Ovary (tissue), 9 donors: Measurements from ENCODE around the gene APOL4. TPM values are rescaled to one million over a fixed set of nuclear protein-coding genes. Genes with fewer than 3 reads are reported as not detected.

Source experiments
- DNase-seq, 5 donors: peaks; one replicate each; pipeline ENCODE4 v3.0.0-alpha.2; 2019 to 2020
- H3K27ac ChIP-seq, 2 donors: fragments of 200-600 bp; one replicate each; pipeline versions ENCODE4 v1.5.1 to v1.8.0; 2019 to 2022
- H3K27me3 ChIP-seq: fragments of 200-600 bp; one replicate; pipeline ENCODE4 v1.8.0; 2022
- H3K36me3 ChIP-seq: fragments of 200-600 bp; sonication (generic); one replicate; pipeline ENCODE4 v1.5.1; 2019
- H3K4me1 ChIP-seq: one replicate; pipeline ENCODE4 v1.8.1; 2013; ENCODE audit warnings: mild to moderate bottlenecking, moderate library complexity; ENCODE audit not compliant: insufficient read depth
- H3K4me3 ChIP-seq: fragments of 200-600 bp; sonication (generic); one replicate; pipeline ENCODE4 v1.5.1; 2017
- H3K9me3 ChIP-seq, 2 donors: fragments of 200-600 bp in 1 of 2; sonication (generic) in 1 of 2; one replicate each; pipeline versions ENCODE4 v1.5.1 to v1.8.1; 2013 to 2019; ENCODE audit warnings: mild to moderate bottlenecking in 1 of 2, moderate library complexity in 1 of 2
- CTCF ChIP-seq, 3 donors: fragments of 450-650 bp in 2 of 3; fragments of 200-600 bp in 1 of 3; IDR thresholded peaks; one replicate each; pipeline versions ENCODE4 v1.5.1 to v1.8.0; 2016 to 2022; ENCODE audit warnings: antibody characterized with exemption in 3 of 3, mild to moderate bottlenecking in 1 of 3
- EP300 ChIP-seq: sonication (generic); formaldehyde crosslinking; IDR thresholded peaks from one replicate; pipeline ENCODE4 v1.6.1; 2017; ENCODE audit warnings: antibody characterized with exemption
- POLR2A ChIP-seq: fragments of 450-650 bp; IDR thresholded peaks from one replicate; pipeline ENCODE4 v1.6.1; 2017; ENCODE audit warnings: antibody characterized with exemption, mild to moderate bottlenecking, moderate library complexity
- WGBS, 3 donors: extraction: QIAGEN DNeasy Blood & Tissue Kit in 1 of 3; methylation state at CpG; one replicate each; pipeline versions ENCODE4 v1.1.5 to v1.1.7; 2013 to 2017; 5-methylcytosine and 5-hydroxymethylcytosine counted together
- intact Hi-C, 4 donors: fragments of 100-400 bp; cut with DNase I; formaldehyde crosslinking; loops; one replicate each; pipeline versions ENCODE4 v1.11.0 to v1.15.1; 2022 to 2023
- polyA plus RNA-seq, 2 donors: library from polyadenylated mRNA; stranded (reverse); fragments of 200-250 nt in 1 of 2; fragments of 350-450 nt in 1 of 2; fragmentation: Illumina TruSeq in 1 of 2; extraction: RNeasy Lipid Tissue Mini Kit (QIAGEN cat#74804) in 1 of 2; gene quantifications; one replicate each; pipeline ENCODE4 v1.2.3, GENCODE V29; 2013 to 2014
- total RNA-seq, 7 donors: library from RNA; depleted of rRNA in 2 of 7; stranded (reverse); fragments of >200 nt in 2 of 7; fragmentation: NEBNext Ultra II Directional in 3 of 7; extraction: Animal tissue kit (Norgen Biotek cat#: 25700) in 3 of 7; gene quantifications; one replicate each; pipeline versions ENCODE4 v1.1.0 to v1.2.4, GENCODE V29; 2016 to 2023
- donor health status: DM: no; HTN: no; CAD: no; lungs with moderate emphysema.
- donor health status: DM: no; HTN: no; CAD: no.
- donor health status: Bipolar disorder and iron deficiency.
- donor health status: DM: yes; HTN: yes; CAD: no.
- donor health status: DM: no; HTN: no; CAD: no.
- donor health status: DM: yes; HTN: yes; CAD: no.

Gene APOL4
- total and polyA plus RNA-seq, 9 donors, result 0.31 to 18.6 (median 7.3) TPM

DNA sequence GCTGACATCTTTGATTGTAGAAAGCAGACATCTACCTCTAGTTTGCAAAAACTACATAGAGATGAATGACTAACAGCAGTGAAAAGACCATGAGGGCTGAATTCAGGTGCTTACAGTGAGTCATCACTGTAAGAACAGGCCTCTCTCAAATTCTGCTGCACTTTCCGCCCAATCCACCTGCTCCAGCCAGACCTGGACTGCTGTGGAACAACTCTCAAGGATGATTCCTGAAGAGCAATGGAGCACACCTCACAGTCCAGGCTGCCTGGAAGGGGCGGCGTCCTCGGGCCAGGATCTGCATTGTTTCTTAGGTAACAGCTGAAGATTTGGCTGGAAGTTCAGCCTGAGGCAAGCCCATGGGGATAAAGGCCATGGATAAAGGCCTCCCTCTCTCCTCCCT is 22.6 kb upstream of the APOL4 start:
- WGBS, 3 donors, result 88 to 95% (median 92%) methylated on average over 4 of the region's 4 CpGs
- no peaks in the 10 kb centered on the region for H3K9me3 ChIP-seq
- no peak for DNase-seq
- no peaks in the 10 kb centered on the region for H3K27me3 ChIP-seq
- H3K4me3 ChIP-seq, result no peak overlapping the region
- no peak for TF ChIP-seq EP300
- no peak for TF ChIP-seq POLR2A
- TF ChIP-seq CTCF (IDR thresholded peaks at IDR 0.05), result no peak
- peaks cover 1% of the 10 kb centered on the region for H3K4me1 ChIP-seq
- intact Hi-C loops, result loop anchor here in 1 of 4 donors (5.0 kb wide), 1 partner anchor 63 kb away; no protein-coding TSS in a partner anchor
- no peak overlapping the region for H3K27ac ChIP-seq
- no peaks in the 10 kb centered on the region for H3K36me3 ChIP-seq

DNA sequence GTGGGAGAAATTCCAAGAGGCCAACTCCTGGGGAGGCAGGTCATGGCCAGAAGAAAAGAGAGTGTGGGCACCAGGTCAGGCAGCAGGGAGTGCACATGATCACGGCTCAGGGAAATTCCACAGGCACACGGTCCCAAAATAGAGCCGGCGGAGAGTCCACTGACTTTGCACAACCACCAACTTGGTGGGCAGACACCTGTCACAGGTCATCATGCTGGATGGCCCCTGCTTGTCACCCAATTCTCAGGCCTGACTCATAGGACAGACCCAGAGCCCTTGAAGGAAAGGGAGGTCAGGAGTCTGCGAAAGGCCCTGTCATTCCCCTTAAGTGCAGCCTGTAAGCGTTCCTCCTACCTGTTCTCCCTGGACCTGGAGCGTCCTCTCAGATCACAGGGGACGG is 21.9 kb upstream of the APOL4 start:
- 76 to 89% (median 79%) methylated on average over 7 to 8 of the region's 8 CpGs for WGBS, 3 donors
- Histone ChIP-seq H3K36me3 (no peaks in the 10 kb centered on the region), H3K27me3 (no peaks in the 10 kb centered on the region), H3K4me3 (no peak overlapping the region), H3K27ac (no peak overlapping the region), H3K9me3 (no peaks in the 10 kb centered on the region), H3K4me1 (peaks cover 1% of the 10 kb centered on the region)
- intact Hi-C loops, result loop anchor here in 1 of 4 donors (5.0 kb wide), 1 partner anchor 64 kb away; no protein-coding TSS in a partner anchor
- TF ChIP-seq CTCF (IDR thresholded peaks at IDR 0.05) (no peak), EP300 (no peak), POLR2A (no peak)
- DNase-seq, result no peak

DNA sequence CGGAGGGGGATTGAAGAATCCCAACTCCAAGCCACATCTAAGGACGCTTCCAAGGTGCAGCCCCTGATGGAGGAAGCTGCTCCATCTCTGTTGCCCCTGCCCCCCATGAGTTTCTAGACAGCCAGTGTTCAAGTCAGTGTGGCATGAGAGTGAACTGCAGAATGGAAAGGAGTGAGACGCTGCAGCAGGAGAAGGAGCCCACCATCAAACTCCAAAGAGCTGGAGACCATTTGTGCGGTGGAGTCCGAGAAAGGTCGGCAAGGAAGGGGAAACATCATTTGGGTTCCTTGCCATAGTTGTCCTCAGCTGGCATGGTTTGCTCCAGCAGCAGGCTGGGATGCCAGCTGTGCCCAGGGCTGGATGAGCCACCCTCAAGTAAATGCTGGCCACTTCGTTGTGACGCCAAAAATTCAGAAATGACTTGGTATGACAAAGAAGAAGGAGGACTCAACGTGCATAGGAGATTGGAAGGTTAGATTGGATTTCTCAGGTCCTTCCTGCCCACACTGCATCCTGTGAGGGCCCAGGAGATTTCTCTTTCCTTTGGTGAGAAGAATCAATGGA is 21.4 kb upstream of the APOL4 start:
- TF ChIP-seq POLR2A, result no peak
- TF ChIP-seq EP300, result no peak
- no peak for TF ChIP-seq CTCF (IDR thresholded peaks at IDR 0.05)
- intact Hi-C loops, result loop anchor here in 1 of 4 donors (5.0 kb wide), 1 partner anchor 64 kb away; no protein-coding TSS in a partner anchor
- H3K9me3 ChIP-seq, result no peaks in the 10 kb centered on the region
- H3K4me3 ChIP-seq, result no peak overlapping the region
- 87 to 91% (median 88%) methylated on average over 9 of the region's 9 CpGs for WGBS, 3 donors
- no peaks in the 10 kb centered on the region for H3K36me3 ChIP-seq
- no peaks in the 10 kb centered on the region for H3K27me3 ChIP-seq
- peaks cover 1% of the 10 kb centered on the region for H3K4me1 ChIP-seq
- DNase-seq, result no peak
- no peak overlapping the region for H3K27ac ChIP-seq

GRCh38 chr22:36221799-36222751 is 20.5 kb upstream of the APOL4 start:
- Histone ChIP-seq H3K4me3 (no peak overlapping the region), H3K27me3 (no peaks in the 10 kb centered on the region), H3K9me3 (no peaks in the 10 kb centered on the region), H3K36me3 (no peaks in the 10 kb centered on the region), H3K4me1 (peaks cover 1% of the 10 kb centered on the region), H3K27ac (no peak overlapping the region)
- DNase-seq, result peak; percentile 50 to 68 (median 62)
- intact Hi-C loops, result loop anchor here in 1 of 4 donors (5.0 kb wide), 1 partner anchor 65 kb away; no protein-coding TSS in a partner anchor
- TF ChIP-seq POLR2A (no peak), EP300 (no peak), CTCF (IDR thresholded peaks at IDR 0.05) (peak; percentile 31 to 61 (median 34))
- WGBS, 3 donors, result 14 to 20% (median 16%) methylated on average over 7 of the region's 7 CpGs
